ENCODE data around the gene LDAF1. TPM values are rescaled to one million over a fixed set of nuclear protein-coding genes. Genes with fewer than 3 reads are reported as not detected.

The LDAF1 gene
- total RNA-seq, 2 donors from 2014 or later = 4.9 to 32.4 TPM

- ATAC-seq = no peak
- DNase-seq = no peak
- H3K9me3 ChIP-seq = no peaks in the 10 kb centered on the region
- no peaks in the 10 kb centered on the region for H3K4me1 ChIP-seq
- H3K27ac ChIP-seq = no peak overlapping the region
- no peaks in the 10 kb centered on the region for H3K27me3 ChIP-seq
- intact Hi-C loops (cut with DNase I) = no loop called here
- no peak overlapping the region for H3K4me3 ChIP-seq
- no peaks in the 10 kb centered on the region for H3K36me3 ChIP-seq (replicated peaks in 1 of 2; ENCODE audit: insufficient read depth in 1 of 2, low read depth in 2 of 2)
- TF ChIP-seq POLR2A (IDR thresholded peaks at IDR 0.05) (no peak), CTCF (IDR thresholded peaks at IDR 0.05) (no peak)
- WGBS, 2 donors = 72 to 77% methylated on average over 4 of the region's 4 CpGs
These were observed 64.2 kb downstream of the LDAF1 start for GRCh38 chr16:21222495-21223337.

- intact Hi-C loops (cut with DNase I) = no loop called here
- no peak for DNase-seq
- no peak for ATAC-seq
- H3K27ac ChIP-seq = no peak overlapping the region
- TF ChIP-seq CTCF (IDR thresholded peaks at IDR 0.05) = no peak
- TF ChIP-seq POLR2A (IDR thresholded peaks at IDR 0.05) = no peak
- no peaks in the 10 kb centered on the region for H3K4me1 ChIP-seq
- H3K36me3 ChIP-seq (replicated peaks in 1 of 2; ENCODE audit: insufficient read depth in 1 of 2, low read depth in 2 of 2) = no peaks in the 10 kb centered on the region
- no peaks in the 10 kb centered on the region for H3K9me3 ChIP-seq
- H3K27me3 ChIP-seq = no peaks in the 10 kb centered on the region
- no peak overlapping the region for H3K4me3 ChIP-seq
- WGBS, 2 donors = 54 to 59% methylated on average over 9 of the region's 9 CpGs
These were observed 65.3 kb downstream of the LDAF1 start for GRCh38 chr16:21223787-21224186.

GRCh38 chr16:21224800-21225199, 66.3 kb downstream of the LDAF1 start:
- TF ChIP-seq POLR2A (IDR thresholded peaks at IDR 0.05) = no peak
- no peak for TF ChIP-seq CTCF (IDR thresholded peaks at IDR 0.05)
- Histone ChIP-seq H3K27me3 (no peaks in the 10 kb centered on the region), H3K36me3 (replicated peaks in 1 of 2; ENCODE audit: insufficient read depth in 1 of 2, low read depth in 2 of 2) (no peaks in the 10 kb centered on the region), H3K9me3 (no peaks in the 10 kb centered on the region), H3K4me3 (no peak overlapping the region), H3K4me1 (no peaks in the 10 kb centered on the region), H3K27ac (no peak overlapping the region)
- DNase-seq = no peak
- WGBS, 2 donors = 49 to 61% methylated on average over 2 of the region's 2 CpGs
- ATAC-seq = no peak
- intact Hi-C loops (cut with DNase I) = no loop called here

- Histone ChIP-seq H3K4me1 (no peaks in the 10 kb centered on the region), H3K36me3 (replicated peaks in 1 of 2; ENCODE audit: insufficient read depth in 1 of 2, low read depth in 2 of 2) (no peaks in the 10 kb centered on the region), H3K4me3 (no peak overlapping the region), H3K27ac (no peak overlapping the region), H3K9me3 (no peaks in the 10 kb centered on the region), H3K27me3 (no peaks in the 10 kb centered on the region)
- TF ChIP-seq CTCF (IDR thresholded peaks at IDR 0.05) = no peak
- no peak for TF ChIP-seq POLR2A (IDR thresholded peaks at IDR 0.05)
- ATAC-seq = no peak
- no peak for DNase-seq
- intact Hi-C loops (cut with DNase I) = no loop called here
These were observed 68.3 kb downstream of the LDAF1 start for GRCh38 chr16:21226749-21227148.

GRCh38 chr16:21227866-21228265, 69.4 kb downstream of the LDAF1 start:
- Histone ChIP-seq H3K9me3 (no peaks in the 10 kb centered on the region), H3K4me1 (no peaks in the 10 kb centered on the region), H3K4me3 (no peak overlapping the region), H3K36me3 (replicated peaks in 1 of 2; ENCODE audit: insufficient read depth in 1 of 2, low read depth in 2 of 2) (no peaks in the 10 kb centered on the region), H3K27me3 (no peaks in the 10 kb centered on the region), H3K27ac (no peak overlapping the region)
- intact Hi-C loops (cut with DNase I) = no loop called here
- TF ChIP-seq POLR2A (IDR thresholded peaks at IDR 0.05) (no peak), CTCF (IDR thresholded peaks at IDR 0.05) (no peak)
- ATAC-seq = no peak
- no peak for DNase-seq
